HG03097 (cell line): Measurements from ENCODE around the gene ADSS1.
"Not testable (repeated sequence)": the region's sequence is repeated elsewhere in the genome, so short reads cannot be mapped to it uniquely, and the experiment has no call there.

Experiments used
- ATAC-seq: cut with Tn5 transposase; IDR thresholded peaks from one replicate; pipeline ENCODE4 v1.9.1; 2021; ENCODE audit not compliant: unreplicated experiment, low FRiP score

The ADSS1 gene

DNA sequence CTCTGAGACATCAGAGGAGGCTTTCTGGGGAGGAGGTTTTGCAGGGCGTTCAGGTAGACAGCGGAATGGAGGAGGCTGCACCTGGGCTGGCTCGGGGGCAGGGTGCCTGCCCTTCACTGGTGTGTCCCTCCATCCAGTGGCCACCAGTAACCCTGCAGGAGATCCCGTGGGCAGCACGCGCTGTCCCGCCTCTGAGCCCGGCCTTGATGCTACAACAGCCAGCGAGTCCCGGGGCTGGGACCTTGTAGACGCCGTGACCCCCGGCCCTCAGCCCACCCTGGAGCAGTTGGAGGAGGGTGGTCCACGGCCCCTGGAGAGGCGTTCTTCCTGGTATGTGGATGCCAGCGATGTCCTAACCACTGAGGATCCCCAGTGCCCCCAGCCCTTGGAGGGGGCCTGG lies 10.0 kb upstream of the ADSS1 start:
- no peak for ATAC-seq

- ATAC-seq: no peak
These were observed 9.3 kb upstream of the ADSS1 start for GRCh38 chr14:104714681-104715080.

DNA sequence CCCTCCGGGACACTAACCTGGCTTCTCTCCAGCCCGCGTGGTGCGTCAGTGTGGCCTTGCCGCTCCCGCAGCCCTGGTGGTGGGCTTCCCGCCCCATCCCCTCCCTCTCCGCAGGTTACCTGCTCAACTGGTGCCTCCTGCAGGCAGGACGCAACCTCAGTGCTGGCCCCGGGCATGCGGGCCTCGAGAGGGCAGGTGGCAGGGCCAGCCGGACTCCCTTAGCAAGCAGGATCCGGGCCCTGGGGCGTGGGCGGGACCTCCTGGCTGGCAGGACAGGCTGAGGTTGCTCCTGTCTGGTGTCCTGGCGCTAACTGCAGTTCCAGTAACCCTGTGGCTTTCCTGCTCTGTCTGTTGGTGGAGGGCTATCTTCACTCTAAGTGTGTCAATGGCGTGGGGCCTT lies 8.6 kb upstream of the ADSS1 start:
- no peak for ATAC-seq

DNA sequence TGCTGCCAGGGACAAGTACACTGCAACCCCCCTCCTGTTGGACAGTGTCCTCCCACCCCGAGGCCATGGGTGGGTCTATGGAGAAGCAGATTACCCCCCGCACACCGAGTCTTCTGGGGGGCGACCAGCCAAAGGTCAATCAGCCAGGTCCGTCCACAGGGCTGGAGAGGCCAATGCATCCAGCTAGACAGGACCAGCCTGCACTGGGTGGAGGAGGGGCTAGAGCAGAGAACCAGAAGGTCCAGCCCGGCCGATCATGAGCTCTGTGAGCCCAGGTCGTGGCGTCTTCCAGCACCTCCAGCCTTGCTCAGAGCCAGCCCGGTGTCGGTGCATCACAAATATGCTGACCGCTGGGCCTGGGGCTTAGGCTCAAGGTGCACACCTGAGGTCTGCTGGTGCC lies 8.2 kb upstream of the ADSS1 start:
- no peak for ATAC-seq

DNA sequence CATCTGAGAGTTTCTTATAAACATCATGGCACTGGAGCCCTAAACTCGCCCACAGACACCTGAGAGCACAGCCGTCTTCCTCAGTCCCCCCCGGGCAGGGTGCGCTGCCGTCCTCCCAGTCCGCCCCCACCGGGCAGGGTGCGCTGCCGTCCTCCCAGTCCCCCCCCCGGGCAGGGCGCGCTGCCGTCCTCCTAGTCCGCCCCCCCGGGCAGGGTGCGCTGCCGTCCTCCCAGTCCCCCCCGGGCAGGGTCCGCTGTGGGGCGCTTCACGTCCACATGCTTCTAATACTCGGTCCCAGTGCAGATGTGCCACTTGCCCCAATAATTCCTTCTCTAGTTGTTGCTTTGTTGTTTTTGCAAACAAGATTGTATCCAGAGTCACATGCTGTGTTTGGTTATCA lies 6.9 kb upstream of the ADSS1 start:
- no peak for ATAC-seq

- no peak for ATAC-seq
These were observed 6.4 kb upstream of the ADSS1 start for GRCh38 chr14:104717646-104718045.

DNA sequence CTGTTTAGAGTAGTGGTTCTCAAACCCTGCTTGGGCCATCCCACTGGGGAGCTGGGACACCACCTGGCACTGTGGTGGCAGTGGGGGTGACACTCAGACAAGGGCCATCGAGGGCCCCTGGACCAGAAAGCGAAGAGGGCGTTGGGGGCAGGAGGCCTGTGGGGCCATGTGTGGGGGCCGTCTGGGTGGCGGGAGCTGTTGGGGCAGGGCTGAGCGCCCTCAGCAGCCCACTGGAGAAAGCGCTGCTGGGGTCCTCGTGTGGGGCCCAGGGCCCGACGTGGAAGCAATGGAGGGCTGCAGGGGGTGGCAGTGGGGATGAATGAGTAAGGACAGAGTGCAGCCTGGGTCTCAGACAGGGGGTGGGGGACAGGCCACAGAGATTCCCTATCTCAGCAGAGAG lies 5.9 kb upstream of the ADSS1 start:
- no peak for ATAC-seq

DNA sequence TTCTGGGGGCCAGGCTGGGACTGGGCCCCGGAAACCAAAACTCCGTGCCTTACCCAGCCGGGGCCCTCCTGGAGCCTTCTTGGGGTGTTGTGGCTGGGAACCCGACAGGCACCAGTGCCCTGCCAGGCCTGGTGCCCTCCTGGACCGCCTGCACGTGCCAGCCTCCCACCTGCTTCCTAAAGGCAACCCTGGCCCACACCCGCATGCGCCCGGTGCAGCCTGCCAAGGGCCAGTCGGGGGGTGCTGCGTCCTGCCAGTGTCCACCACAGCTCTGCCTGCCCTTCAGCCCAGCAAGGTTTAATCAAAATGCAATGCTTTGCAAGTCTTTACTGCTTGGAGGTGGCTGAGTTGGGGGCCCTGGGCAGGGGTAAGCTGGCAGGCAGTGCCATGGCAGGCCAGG lies 5.2 kb upstream of the ADSS1 start:
- ATAC-seq: no peak

DNA sequence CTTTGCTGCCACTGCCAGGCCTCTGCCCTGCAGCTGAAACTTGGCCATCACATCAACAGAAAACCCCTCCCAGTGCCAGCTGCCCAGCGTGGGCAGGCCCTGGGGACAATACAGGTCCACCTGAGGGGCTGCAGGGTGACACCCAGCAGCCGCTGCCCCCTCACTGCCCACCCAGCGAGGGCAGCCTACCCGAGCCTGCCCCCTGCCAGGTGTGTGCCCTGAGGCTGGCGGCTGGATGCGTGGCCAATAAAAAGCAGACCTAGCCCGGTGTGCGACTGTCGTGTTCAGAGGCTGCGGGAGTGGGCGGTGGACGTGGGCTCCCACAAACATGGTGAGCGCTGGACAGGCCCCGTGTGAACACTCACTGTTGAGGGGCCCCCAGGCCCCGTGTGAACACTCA lies 4.7 kb upstream of the ADSS1 start:
- no peak for ATAC-seq

DNA sequence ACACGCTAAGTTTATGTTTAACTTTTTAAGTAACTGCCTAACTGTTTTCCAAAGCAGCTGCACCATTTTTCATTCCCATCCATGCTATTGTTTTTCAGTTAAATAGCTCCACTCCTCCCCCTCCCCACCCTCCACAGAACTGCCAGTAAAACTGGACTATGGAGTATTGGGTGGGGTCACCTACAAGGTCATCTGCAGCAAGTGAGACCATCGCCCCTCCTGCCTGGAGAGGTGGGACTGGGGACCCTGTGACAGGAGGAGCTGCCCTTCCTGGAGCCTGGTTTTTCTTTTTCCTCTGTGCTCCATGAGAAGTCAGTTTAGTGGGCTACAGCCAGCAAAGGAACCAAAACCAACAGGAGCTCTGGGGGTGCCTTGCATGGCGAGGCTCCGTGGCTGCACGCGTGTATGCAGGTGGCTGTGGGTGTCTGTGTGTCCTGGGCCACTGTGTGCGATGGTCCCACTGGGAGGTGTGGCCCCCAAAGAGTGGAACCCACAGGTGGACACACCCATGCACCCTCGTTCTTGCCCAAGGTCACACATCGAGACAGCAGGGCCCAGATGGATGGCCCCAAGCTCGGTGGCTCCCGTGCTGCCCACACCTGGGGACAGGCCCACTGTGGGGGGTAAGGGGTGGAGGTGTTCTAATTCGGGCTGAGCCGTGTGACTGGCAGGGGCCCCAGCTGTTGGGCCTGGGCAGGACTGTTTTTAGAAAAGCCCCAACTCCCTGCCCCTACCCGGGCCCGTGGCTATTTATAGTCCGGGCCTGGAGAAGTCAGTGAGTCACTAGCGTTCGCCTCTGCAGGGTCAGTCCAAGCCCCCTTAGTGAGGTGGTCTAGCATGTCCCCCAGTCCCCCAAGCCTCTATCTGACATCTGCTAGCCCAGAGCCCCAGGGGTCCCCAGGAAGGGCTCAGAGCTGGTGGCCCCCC lies 2.3 kb upstream of the ADSS1 start:
- ATAC-seq: no peak

DNA sequence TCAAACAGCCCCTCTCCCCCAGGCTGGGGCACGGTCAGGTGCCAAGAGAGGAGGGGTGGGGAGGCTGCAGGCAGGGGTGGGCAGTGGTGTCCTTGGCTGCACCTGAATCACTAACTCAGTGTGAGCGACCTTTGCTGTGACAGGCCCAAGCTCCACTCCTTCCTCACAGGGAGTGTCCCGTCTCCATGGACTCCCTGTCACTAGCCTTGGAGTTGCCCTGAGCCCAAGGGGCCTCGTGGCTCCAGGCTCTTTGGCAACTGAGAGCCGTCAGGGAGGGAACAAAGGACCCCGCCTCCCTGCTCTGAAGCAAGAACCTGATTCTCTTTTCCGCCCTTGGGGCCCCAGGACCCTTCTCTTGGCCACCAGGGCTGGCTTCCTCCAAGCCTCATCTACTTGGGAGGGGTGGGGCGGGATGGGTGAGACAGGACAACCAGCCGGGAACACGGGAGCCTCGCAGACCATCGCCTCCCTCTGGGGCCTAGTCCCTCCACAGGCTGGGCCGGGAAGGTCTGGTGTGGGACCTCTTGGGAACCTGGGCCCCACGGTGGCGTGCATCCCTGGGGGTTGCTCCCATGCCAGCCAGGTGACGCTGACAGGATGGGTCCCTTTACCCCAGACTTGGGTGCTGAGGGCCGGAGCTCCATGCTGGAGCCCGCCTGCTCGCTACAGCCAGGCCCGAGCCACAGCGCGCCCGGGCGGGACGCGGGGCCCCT lies 935 bp upstream of the ADSS1 start:
- ATAC-seq: no peak

DNA sequence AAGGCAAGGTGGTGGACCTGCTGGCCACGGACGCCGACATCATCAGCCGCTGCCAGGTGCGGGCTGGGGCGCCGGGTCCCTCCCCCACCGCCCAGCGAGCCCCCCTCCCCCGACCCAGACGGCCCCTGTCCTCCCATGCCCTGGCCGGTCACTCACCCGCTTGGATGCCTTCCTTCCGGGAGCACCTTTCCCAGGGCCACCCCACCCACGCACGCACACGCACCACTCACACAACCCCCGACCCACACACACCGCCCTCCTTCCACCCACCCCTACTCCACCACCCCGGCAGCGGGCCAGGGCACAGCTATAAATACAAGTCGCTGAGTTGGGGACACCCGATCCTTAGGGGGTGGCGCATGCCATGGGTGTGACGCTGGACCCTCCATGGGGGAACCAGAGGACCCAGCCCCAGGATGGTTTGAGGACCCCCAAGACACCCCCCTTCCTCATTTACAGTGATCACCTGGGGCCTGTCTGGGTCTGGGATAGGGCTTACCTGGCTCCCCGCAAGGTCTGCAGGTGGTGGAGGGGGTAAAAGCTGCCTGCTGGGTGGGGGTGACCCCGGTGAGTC lies 465 bp downstream of the ADSS1 start:
- ATAC-seq: no peak

DNA sequence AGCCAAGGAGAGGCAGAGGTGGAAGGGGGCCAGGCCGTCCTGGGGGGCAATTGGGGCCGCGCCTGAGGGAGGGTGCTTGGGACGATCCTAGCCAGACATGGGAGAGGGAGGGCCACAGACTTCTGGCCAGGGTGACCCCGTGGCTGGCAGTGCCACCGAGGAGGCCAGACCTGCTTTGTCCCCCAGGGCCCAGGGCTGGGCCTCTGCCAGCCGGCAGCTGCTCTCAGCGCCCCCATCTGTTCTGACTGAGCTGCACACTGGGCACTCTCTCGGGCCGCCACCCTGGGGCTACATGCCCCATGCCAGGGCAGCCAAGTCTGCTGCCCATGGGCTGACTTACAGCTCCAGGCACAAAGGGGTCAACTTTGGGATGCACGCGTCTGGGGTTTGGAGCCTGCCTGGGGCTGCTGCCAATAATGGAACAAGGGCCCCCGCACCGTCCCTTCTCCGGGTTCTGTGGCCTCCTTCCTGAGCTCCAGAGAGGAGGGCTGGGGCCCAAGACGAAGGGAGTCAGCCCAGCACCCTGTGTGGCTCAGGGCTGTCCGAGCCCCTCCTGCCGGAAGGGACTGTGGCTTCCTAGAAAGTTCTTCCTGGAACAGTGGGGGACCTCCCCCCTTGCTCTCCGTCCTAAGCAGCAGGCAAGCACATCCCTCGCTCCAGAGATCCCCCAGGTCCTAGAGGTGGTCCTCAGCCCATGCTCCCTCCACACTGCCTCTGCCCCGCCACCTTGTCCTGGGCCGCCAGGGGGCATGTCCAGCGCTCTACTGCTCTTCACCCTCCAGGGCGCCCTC lies 1.1 kb downstream of the ADSS1 start:
- ATAC-seq: no peak

DNA sequence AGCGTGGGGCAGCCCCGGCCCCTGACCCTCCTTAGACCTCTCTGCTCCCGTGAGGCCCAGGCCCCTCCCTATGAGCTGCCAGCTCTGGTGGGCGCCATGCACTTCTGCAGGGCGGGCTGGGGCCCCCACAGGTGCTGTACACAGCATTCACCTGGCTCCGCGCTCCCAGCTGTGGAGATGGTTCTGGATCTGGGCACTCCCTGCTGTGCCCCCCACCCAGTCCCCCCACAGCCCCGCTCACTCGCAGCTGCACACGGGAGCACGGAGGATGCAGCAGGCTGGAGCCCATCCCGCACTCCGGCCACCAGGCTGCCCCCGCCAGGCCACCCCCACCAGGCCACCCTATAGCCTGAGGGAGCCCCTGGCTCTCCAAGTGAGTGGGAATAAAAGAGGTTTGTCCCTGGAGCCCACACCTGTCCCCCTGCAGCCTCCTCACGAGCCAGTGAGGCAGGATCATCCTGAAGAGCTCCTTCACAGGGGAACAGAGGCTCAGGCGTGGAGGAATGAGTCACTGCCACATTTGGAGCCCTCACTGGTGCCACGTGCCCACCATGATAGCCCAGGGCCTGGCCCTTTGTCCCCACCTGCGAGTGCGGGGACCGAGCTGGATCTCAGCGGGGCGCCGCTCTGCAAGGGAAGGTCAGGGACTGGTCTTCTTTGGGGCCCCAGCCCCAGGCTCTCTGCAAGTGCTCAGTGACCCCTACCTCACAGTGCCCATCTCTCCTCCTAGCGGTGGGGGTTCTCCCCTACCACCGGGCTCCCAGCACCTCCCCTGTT lies 1.9 kb downstream of the ADSS1 start:
- ATAC-seq: no peak

GRCh38 chr14:104726600-104727451 lies 2.8 kb downstream of the ADSS1 start:
- ATAC-seq: no peak

DNA sequence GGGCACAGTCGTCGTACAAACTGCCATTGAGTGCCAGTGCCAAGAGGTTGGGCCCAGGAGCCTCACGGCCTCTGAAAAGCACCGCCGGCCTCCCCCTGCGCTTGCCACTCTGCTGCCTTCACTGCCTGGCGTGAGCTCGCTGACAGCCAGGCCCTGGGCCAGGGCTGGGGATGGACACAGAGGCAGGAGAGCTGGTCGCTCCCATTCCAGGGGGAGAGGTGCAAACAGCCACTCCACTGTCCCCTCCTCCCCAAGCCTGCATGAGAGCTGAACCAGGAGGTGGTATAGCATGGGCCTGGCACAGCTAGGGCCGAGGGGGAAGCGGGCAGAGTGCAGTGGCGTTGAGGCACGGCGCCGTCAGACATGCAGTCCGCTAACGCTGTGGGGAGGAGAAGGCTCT lies 4.6 kb downstream of the ADSS1 start:
- ATAC-seq: no peak

DNA sequence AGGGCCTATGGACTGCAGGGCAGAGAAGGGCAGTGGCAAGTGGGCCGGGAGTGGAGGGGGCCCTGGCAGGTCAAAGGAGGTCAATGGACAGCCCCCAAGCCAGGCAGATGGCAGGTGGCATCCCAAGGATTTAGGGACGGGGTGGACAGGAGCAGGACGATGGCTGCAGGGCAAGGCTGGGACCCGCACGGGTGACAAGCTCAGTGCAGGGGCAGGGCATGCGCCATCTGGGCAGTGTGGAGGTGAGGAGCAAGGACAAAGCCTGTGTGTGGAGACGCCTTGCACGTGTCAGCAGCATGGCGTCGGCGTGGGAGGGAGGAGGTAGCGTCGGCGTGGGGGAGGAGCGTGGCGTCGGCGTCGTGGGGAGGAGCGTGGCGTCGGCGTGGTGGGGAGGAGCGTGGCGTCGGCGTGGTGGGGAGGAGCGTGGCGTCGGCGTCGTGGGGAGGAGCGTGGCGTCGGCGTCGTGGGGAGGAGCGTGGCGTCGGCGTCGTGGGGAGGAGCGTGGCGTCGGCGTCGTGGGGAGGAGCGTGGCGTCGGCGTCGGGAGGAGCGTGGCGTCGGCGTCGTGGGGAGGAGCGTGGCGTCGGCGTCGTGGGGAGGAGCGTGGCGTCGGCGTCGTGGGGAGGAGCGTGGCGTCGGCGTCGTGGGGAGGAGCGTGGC lies 5.3 kb downstream of the ADSS1 start:
- not testable (repeated sequence) for ATAC-seq

- ATAC-seq: no peak
These were observed 5.8 kb downstream of the ADSS1 start for GRCh38 chr14:104729835-104730181.

- ATAC-seq: no peak
These were observed 6.5 kb downstream of the ADSS1 start for GRCh38 chr14:104730487-104730886.
